Natural killer cell (primary cell): Measurements from ENCODE around the gene SLITRK2. TPM values are rescaled to one million over a fixed set of nuclear protein-coding genes. Genes with fewer than 3 reads are reported as not detected.

Experiments
- ATAC-seq, 3 donors: fragments of 150-1000 bp in 2 of 3; fragments of 200-7000 bp in 1 of 3; cut with Tn5 transposase; 1 replicate in 1 of 3; 2 replicates in 2 of 3; pipeline ENCODE4 v1.10.0; 2021; ENCODE audit warnings: mild to moderate bottlenecking in 2 of 3, moderate library complexity in 2 of 3
- DNase-seq, 2 donors: peaks; one replicate each; pipeline versions ENCODE4 v3.0.0 to v3.0.0-alpha.2; 2013 to 2021; ENCODE audit warnings: mixed read lengths in 1 of 2
- H3K27ac ChIP-seq: one replicate; pipeline ENCODE4 v1.5.1; 2013; ENCODE audit warnings: mild to moderate bottlenecking, low read length
- H3K27me3 ChIP-seq: one replicate; pipeline ENCODE4 v1.6.1; 2013; ENCODE audit warnings: low read length; ENCODE audit not compliant: control insufficient read depth, insufficient read depth
- H3K36me3 ChIP-seq: one replicate; pipeline ENCODE4 v1.6.1; 2013; ENCODE audit warnings: low read length; ENCODE audit not compliant: control insufficient read depth, insufficient read depth
- H3K4me1 ChIP-seq: one replicate; pipeline ENCODE4 v1.6.1; 2013; ENCODE audit warnings: low read length; ENCODE audit not compliant: control insufficient read depth, insufficient read depth
- H3K4me3 ChIP-seq: one replicate; pipeline ENCODE4 v1.5.1; 2013; ENCODE audit warnings: low read length
- H3K9me3 ChIP-seq: one replicate; pipeline ENCODE4 v1.6.1; 2013; ENCODE audit warnings: low read length; ENCODE audit not compliant: control insufficient read depth, insufficient read depth
- H3K27ac Mint-ChIP-seq, 2 donors: one replicate each; pipeline ENCODE4 v1.8.0; 2022; ENCODE audit warnings: mild to moderate bottlenecking in 2 of 2, mixed read lengths in 2 of 2, moderate library complexity in 1 of 2
- H3K27me3 Mint-ChIP-seq, 2 donors: one replicate each; pipeline ENCODE4 v1.8.0; 2022; ENCODE audit warnings: low read depth in 2 of 2, mixed read lengths in 2 of 2
- H3K36me3 Mint-ChIP-seq: one replicate; pipeline ENCODE4 v1.8.0; 2022; ENCODE audit warnings: mixed read lengths
- H3K4me1 Mint-ChIP-seq, 2 donors: one replicate each; pipeline ENCODE4 v1.8.0; 2022; ENCODE audit warnings: mixed read lengths in 2 of 2
- H3K4me3 Mint-ChIP-seq: one replicate; pipeline ENCODE4 v1.8.0; 2022; ENCODE audit warnings: mild to moderate bottlenecking, moderate library complexity, mixed read lengths
- H3K9me3 Mint-ChIP-seq, 2 donors: one replicate each; pipeline ENCODE4 v1.8.0; 2022; ENCODE audit warnings: mixed read lengths in 2 of 2
- WGBS: methylation state at CpG from one replicate; pipeline ENCODE4 v1.1.7; 2013; ENCODE audit warnings: missing lambda C conversion rate; ENCODE audit not compliant: insufficient coverage; 5-methylcytosine and 5-hydroxymethylcytosine counted together
- intact Hi-C: fragments of 100-400 bp; cut with micrococcal nuclease; formaldehyde crosslinking; loops from one replicate; pipeline ENCODE4 v1.14.2; 2022
- total RNA-seq, 4 donors: library from RNA; stranded (reverse); fragments of 120-200 nt in 1 of 4; gene quantifications; one replicate each; pipeline versions ENCODE4 v1.2.3 to v1.2.4, GENCODE V29; 2013 to 2022
- TF ChIP-seq, protein P1 (sequence below): fragments of 200-600 bp; IDR thresholded peaks from one replicate; pipeline ENCODE4 v1.8.0; 2022; ENCODE audit warnings: antibody characterized with exemption

SLITRK2 gene
- total RNA-seq, 3 donors from 2014 or later (not counting 1 experiment from before 2014, with no cell fraction given) = not detected

- Mint-ChIP-seq H3K9me3 (peaks cover 6 to 8% of the 10 kb centered on the region in 2 donors), H3K4me3 (no peak overlapping the region), H3K27me3 (no peaks in the 10 kb centered on the region), H3K36me3 (no peaks in the 10 kb centered on the region), H3K4me1 (no peaks in the 10 kb centered on the region), H3K27ac (no peak overlapping the region)
- H3K9me3 ChIP-seq = no peaks in the 10 kb centered on the region
- TF ChIP-seq, protein P1, sequence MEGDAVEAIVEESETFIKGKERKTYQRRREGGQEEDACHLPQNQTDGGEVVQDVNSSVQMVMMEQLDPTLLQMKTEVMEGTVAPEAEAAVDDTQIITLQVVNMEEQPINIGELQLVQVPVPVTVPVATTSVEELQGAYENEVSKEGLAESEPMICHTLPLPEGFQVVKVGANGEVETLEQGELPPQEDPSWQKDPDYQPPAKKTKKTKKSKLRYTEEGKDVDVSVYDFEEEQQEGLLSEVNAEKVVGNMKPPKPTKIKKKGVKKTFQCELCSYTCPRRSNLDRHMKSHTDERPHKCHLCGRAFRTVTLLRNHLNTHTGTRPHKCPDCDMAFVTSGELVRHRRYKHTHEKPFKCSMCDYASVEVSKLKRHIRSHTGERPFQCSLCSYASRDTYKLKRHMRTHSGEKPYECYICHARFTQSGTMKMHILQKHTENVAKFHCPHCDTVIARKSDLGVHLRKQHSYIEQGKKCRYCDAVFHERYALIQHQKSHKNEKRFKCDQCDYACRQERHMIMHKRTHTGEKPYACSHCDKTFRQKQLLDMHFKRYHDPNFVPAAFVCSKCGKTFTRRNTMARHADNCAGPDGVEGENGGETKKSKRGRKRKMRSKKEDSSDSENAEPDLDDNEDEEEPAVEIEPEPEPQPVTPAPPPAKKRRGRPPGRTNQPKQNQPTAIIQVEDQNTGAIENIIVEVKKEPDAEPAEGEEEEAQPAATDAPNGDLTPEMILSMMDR = no peak
- ATAC-seq (no peak), DNase-seq (no peak)
- H3K4me1 ChIP-seq = no peaks in the 10 kb centered on the region
- H3K27me3 ChIP-seq = no peaks in the 10 kb centered on the region
- no peak overlapping the region for H3K4me3 ChIP-seq
- intact Hi-C loops = no loop called here
- WGBS = 78% methylated on average over 3 of the region's 3 CpGs
- no peak overlapping the region for H3K27ac ChIP-seq
- H3K36me3 ChIP-seq = no peaks in the 10 kb centered on the region
Observed at GRCh38 chrX:145861818-145862217, 44.2 kb downstream of the SLITRK2 start.

- H3K9me3 ChIP-seq = no peaks in the 10 kb centered on the region
- DNase-seq = no peak
- TF ChIP-seq, protein P1 = no peak
- H3K4me3 Mint-ChIP-seq = no peak overlapping the region
- H3K4me1 ChIP-seq = no peaks in the 10 kb centered on the region
- H3K27ac ChIP-seq = no peak overlapping the region
- no peak overlapping the region for H3K4me3 ChIP-seq
- intact Hi-C loops = no loop called here
- 84% methylated on average over 2 of the region's 4 CpGs for WGBS
- no peaks in the 10 kb centered on the region for H3K27me3 ChIP-seq
- no peak for ATAC-seq
- no peak overlapping the region for H3K27ac Mint-ChIP-seq
- no peaks in the 10 kb centered on the region for H3K36me3 ChIP-seq
- no peaks in the 10 kb centered on the region for H3K27me3 Mint-ChIP-seq
- peaks cover 6 to 12% of the 10 kb centered on the region in 2 donors for H3K9me3 Mint-ChIP-seq
- no peaks in the 10 kb centered on the region for H3K4me1 Mint-ChIP-seq
- H3K36me3 Mint-ChIP-seq = no peaks in the 10 kb centered on the region
Observed at GRCh38 chrX:145865082-145865481, 47.5 kb downstream of the SLITRK2 start.
